Measurements from ENCODE around the gene HDAC11.

HDAC11 gene

GRCh38 chr3:13543253-13543652, 63.1 kb downstream of the HDAC11 start:
- no peak for DNase-seq (ENCODE audit: low spot score)

- DNase-seq (ENCODE audit: low spot score): peak; percentile 56
Observed at GRCh38 chr3:13544293-13544831, 64.3 kb downstream of the HDAC11 start.

GRCh38 chr3:13544951-13545651, 65.0 kb downstream of the HDAC11 start:
- no peak for DNase-seq (ENCODE audit: low spot score)

GRCh38 chr3:13545952-13546454, 65.9 kb downstream of the HDAC11 start:
- no peak for DNase-seq (ENCODE audit: low spot score)

- DNase-seq (ENCODE audit: low spot score): no peak
Observed at GRCh38 chr3:13546667-13547171, 66.6 kb downstream of the HDAC11 start.

- no peak for DNase-seq (ENCODE audit: low spot score)
Observed at GRCh38 chr3:13547591-13548371, 67.7 kb downstream of the HDAC11 start.

- DNase-seq (ENCODE audit: low spot score): no peak
Observed at GRCh38 chr3:13548696-13549622, 68.9 kb downstream of the HDAC11 start, which contains the start of gene FBLN2. Gene FBLN2 (plus strand): TSS chr3:13549125. CDS start chr3:13570356, 21,231 bp downstream.

- DNase-seq (ENCODE audit: low spot score): no peak
Observed at GRCh38 chr3:13549623-13550422, 69.7 kb downstream of the HDAC11 start.

GRCh38 chr3:13550423-13550690, 70.3 kb downstream of the HDAC11 start:
- DNase-seq (ENCODE audit: low spot score): no peak

- no peak for DNase-seq (ENCODE audit: low spot score)
Observed at GRCh38 chr3:13550791-13551360, 70.8 kb downstream of the HDAC11 start.

GRCh38 chr3:13552857-13553652, 72.9 kb downstream of the HDAC11 start:
- DNase-seq (ENCODE audit: low spot score): no peak

GRCh38 chr3:13553686-13554085, 73.6 kb downstream of the HDAC11 start:
- no peak for DNase-seq (ENCODE audit: low spot score)

- DNase-seq (ENCODE audit: low spot score): no peak
Observed at GRCh38 chr3:13555753-13556152, 75.6 kb downstream of the HDAC11 start.

Measured in activated CD4-positive, alpha-beta T cell treated with anti-CD3 and anti-CD28 coated beads, Interleukin-2, Interleukin-4, amounts not matched to agents 100 ng/mL and 50 ng/mL, durations not matched to agents 16 hours and 8 hours (primary cell).